Upper lobe of right lung (tissue), 1 donor: ENCODE data around the gene CTF1. TPM values are rescaled to one million over a fixed set of nuclear protein-coding genes. Genes with fewer than 3 reads are reported as not detected.

Source experiments
- ATAC-seq: fragments of 200-7000 bp; cut with Tn5 transposase; one replicate; pipeline ENCODE4 v1.9.1; 2020; ENCODE audit warnings: mild to moderate bottlenecking, moderate library complexity
- DNase-seq: peaks from one replicate; pipeline ENCODE4 v3.0.0-alpha.2; 2020
- H3K27ac ChIP-seq: fragments of 200-600 bp; one replicate; pipeline ENCODE4 v1.8.0; 2022
- H3K27me3 ChIP-seq: fragments of 200-600 bp; one replicate; pipeline ENCODE4 v1.8.0; 2022; ENCODE audit warnings: mild to moderate bottlenecking
- H3K36me3 ChIP-seq: fragments of 200-600 bp; one replicate; pipeline ENCODE4 v1.8.0; 2022
- H3K4me1 ChIP-seq: fragments of 200-600 bp; one replicate; pipeline ENCODE4 v1.8.0; 2022
- H3K4me3 ChIP-seq: fragments of 200-600 bp; one replicate; pipeline ENCODE4 v1.8.0; 2022; ENCODE audit warnings: mild to moderate bottlenecking
- H3K9me3 ChIP-seq: fragments of 200-600 bp; one replicate; pipeline ENCODE4 v1.8.0; 2022
- intact Hi-C: fragments of 100-400 bp; cut with DNase I; formaldehyde crosslinking; loops from one replicate; pipeline ENCODE4 v1.11.0; 2022
- total RNA-seq: library from RNA; stranded (reverse); fragmentation: NEBNext Ultra II Directional; extraction: Animal tissue kit (Norgen Biotek cat#: 25700); gene quantifications from one replicate; pipeline ENCODE4 v1.2.1, GENCODE V29; 2021
- TF ChIP-seq, protein P1 (sequence below): fragments of 200-600 bp; IDR thresholded peaks from one replicate; pipeline ENCODE4 v1.8.0; 2022; ENCODE audit warnings: antibody characterized with exemption
- donor health status: DM: no; HTN: yes; CAD: no; lungs with severe emphysema.

Gene CTF1
- total RNA-seq, 1 donor from 2014 or later: 9.3 TPM

DNA sequence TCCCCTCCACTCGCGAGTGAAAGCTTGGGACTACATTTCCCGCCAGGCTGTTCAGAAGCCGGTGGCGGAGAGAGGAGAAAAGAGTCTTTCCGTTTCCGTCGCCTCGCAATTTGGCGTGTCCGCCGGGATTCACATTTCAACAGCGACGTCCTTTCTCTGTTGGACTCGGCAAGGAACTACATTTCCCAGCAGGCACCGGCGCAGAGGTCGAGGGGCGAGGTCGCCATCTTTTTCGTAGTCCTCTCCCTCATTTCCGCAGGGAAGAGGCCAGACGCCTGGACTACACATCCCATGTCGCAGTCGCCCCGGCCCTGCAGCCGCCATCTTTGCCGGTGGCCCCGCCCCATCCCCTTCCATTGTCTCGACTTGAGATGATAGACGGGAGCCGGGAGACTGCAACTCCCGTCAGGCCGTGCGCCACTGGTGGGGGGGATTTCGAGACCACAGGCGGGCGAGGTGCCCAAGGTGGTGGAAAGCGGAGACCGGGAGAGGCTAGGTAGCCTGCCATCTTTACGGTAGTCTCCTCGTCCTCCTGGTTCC is 26.1 kb downstream of the CTF1 start:
- Histone ChIP-seq H3K4me1 (peaks cover 8% of the 10 kb centered on the region), H3K9me3 (no peaks in the 10 kb centered on the region), H3K36me3 (no peaks in the 10 kb centered on the region), H3K27ac (peak overlapping the region; percentile 98), H3K27me3 (no peaks in the 10 kb centered on the region), H3K4me3 (peak overlapping the region; percentile 72)
- DNase-seq (peak; percentile 100), ATAC-seq (peak; percentile 86)
- intact Hi-C loops: no loop called here
- TF ChIP-seq, protein P1, sequence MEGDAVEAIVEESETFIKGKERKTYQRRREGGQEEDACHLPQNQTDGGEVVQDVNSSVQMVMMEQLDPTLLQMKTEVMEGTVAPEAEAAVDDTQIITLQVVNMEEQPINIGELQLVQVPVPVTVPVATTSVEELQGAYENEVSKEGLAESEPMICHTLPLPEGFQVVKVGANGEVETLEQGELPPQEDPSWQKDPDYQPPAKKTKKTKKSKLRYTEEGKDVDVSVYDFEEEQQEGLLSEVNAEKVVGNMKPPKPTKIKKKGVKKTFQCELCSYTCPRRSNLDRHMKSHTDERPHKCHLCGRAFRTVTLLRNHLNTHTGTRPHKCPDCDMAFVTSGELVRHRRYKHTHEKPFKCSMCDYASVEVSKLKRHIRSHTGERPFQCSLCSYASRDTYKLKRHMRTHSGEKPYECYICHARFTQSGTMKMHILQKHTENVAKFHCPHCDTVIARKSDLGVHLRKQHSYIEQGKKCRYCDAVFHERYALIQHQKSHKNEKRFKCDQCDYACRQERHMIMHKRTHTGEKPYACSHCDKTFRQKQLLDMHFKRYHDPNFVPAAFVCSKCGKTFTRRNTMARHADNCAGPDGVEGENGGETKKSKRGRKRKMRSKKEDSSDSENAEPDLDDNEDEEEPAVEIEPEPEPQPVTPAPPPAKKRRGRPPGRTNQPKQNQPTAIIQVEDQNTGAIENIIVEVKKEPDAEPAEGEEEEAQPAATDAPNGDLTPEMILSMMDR: no peak

DNA sequence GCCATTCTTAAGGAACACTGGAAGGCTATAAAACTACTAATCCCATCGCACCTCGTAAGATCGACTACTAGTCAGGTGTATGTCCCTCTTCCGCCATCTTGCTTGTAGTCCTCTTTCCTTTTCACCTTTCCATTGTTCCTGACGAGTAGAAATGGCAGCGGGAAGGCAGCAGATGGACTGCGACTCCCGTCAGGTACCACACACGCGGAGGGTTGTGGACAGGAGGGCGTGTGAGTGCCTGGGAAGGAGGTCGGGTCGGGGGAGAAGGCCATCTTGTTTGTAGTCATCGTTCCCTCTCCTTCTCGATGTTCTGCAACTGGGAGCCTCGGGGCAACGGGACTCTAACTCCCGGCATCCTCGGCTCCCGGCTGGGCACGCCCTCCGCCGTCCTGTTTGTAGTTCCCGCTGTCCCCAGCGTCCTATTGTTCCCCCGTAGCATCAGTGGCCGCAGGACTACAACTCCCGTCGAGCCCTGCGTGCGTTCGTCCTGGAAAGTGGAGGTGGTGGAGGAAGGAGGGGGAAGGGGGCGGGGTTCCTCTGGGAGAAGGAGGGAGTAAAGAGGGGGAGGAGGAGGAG is 26.6 kb downstream of the CTF1 start:
- ATAC-seq (peak; percentile 86), DNase-seq (peak; percentile 100)
- TF ChIP-seq, protein P1: no peak
- H3K4me3 ChIP-seq: peak overlapping the region; percentile 72
- H3K27ac ChIP-seq: peak overlapping the region; percentile 98
- no peaks in the 10 kb centered on the region for H3K27me3 ChIP-seq
- H3K36me3 ChIP-seq: no peaks in the 10 kb centered on the region
- intact Hi-C loops: no loop called here
- H3K9me3 ChIP-seq: no peaks in the 10 kb centered on the region
- peaks cover 8% of the 10 kb centered on the region for H3K4me1 ChIP-seq

DNA sequence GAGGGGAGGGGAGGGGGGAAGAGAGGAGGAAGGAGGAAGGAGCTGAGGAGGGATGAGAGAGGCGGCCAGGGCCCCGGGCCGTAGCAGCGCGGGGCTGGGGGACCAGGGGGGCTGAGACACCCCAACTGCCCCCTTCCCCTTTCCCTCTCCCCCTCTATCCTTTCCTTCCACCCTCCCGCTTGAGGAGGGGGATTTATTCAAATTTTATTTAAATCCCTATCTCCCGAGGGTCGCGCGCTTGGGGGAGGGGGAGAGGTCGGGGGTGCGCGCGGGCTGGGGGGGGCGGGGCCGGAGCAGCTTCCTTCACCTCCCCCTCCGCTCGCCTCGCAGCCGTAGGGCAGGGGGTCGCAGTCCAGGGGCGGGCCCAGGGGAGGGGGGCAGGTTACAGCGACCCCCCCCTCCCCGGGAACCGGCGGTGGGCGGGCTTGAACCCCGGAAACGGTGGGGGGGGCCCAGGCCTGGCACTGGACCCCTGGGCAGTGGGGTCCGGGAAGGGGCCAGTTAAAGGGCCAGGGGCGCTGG is 27.2 kb downstream of the CTF1 start, which contains the start of gene FBXL19:
FBXL19 (plus strand) TSS at position 19 of the 522 bp plus-strand sequence. CDS start 2,183 bp downstream, outside the sequence.
- Histone ChIP-seq H3K27me3 (no peaks in the 10 kb centered on the region), H3K4me1 (peaks cover 8% of the 10 kb centered on the region), H3K4me3 (peak within 1 kb of the TSS; percentile 72), H3K9me3 (no peaks in the 10 kb centered on the region), H3K27ac (peak within 1 kb of the TSS; percentile 98), H3K36me3 (no peaks in the 10 kb centered on the region)
- intact Hi-C loops: no loop called here
- DNase-seq (peak; percentile 78), ATAC-seq (no peak)
- TF ChIP-seq, protein P1: no peak

DNA sequence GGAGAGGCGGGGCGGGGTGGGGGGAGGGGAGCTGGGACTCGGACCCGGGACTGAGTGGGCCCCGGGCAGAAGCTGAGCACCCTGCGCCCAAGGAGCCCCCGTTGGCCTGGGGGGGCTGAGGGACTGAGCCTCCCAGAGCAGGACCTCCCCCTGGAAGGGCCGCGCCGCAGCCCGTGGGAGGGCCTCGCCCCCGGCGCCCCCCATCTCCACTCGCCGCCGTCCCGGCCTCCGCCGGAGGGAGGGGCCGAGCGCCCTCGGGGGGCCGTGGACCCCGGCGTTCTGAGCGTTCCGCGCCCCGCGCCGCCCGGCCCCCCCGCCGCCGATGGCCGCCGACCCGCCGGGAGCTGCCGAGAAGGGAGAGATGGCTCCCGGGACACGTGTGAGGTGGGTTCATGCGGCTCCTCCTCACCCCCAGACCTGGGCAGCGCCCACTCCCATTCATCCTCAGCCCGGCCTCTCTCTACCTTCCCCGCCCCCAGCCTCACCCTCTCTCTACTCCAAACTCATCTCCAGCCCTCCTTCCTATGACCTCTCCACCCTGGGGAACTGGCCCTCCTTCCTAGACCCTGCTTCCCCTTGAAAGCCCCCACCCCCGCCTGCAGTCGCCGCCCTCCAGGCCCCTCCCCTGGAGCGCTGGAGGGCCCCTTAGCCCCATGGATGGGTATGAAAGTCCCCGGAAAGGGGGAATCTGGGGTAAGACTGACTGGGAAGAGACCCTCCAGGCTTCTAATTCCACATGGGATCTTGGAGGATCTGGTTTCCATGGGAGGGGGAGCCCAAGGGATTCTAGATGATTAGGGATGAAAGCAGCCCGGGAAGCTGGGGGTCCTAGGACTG is 27.9 kb downstream of the CTF1 start:
- Histone ChIP-seq H3K4me3 (peak overlapping the region; percentile 72), H3K9me3 (no peaks in the 10 kb centered on the region), H3K4me1 (peaks cover 8% of the 10 kb centered on the region), H3K27me3 (no peaks in the 10 kb centered on the region), H3K36me3 (no peaks in the 10 kb centered on the region), H3K27ac (peak overlapping the region; percentile 58)
- TF ChIP-seq, protein P1: no peak
- DNase-seq (no peak), ATAC-seq (no peak)
- intact Hi-C loops: no loop called here

DNA sequence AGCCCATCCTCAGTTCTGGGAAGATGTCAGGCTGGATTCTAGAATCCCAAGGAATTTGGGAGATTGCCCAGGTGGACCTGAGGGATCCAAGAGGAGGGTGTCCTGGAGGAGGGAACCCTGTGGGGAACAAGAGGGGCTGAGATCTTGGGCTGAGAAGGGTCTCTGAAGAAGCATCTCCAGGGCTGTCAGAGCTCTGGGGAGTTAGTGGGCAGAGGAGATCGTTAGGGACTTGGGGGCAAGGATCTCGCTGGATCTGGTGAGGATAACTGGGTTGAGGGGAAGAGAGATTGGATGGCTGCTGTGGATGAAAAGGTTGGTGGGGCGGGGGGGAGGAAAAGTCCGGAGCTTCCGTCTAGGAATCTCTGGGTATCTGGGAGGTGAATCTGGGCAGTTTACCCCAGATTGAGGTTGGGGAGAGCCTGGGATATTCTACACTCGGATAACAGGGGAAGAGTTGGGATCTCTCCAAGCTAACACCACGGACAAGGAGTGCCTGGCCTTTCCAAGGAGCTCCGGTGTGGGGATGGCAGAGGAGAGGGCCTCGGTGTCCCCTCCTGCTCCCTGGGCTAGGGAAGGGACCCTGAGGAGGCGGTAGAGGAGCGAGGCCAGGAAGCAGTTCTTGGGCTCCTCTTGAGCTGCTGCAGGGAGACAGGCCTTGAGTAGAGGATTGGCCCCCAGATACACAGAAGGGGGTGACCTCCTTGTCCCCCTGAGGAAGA is 28.7 kb downstream of the CTF1 start:
- Histone ChIP-seq H3K27me3 (no peaks in the 10 kb centered on the region), H3K4me1 (peaks cover 8% of the 10 kb centered on the region), H3K36me3 (peaks cover 2% of the 10 kb centered on the region), H3K4me3 (peak overlapping the region; percentile 72), H3K9me3 (no peaks in the 10 kb centered on the region), H3K27ac (no peak overlapping the region)
- TF ChIP-seq, protein P1: no peak
- intact Hi-C loops: no loop called here
- DNase-seq (no peak), ATAC-seq (no peak)
